Endothelial cell (in vitro differentiated cells): ENCODE data around the gene ZFYVE9. TPM values are rescaled to one million over a fixed set of nuclear protein-coding genes. Genes with fewer than 3 reads are reported as not detected.
A peak's percentile ranks its signal among the peaks of the same experiment; 100 is the strongest.
"Not testable (repeated sequence)": the region's sequence is repeated elsewhere in the genome, so short reads cannot be mapped to it uniquely, and the experiment has no call there.

Experiments
- DNase-seq: peaks from one replicate; pipeline ENCODE4 v3.0.0; 2021; ENCODE audit warnings: low spot score
- H3K27ac Mint-ChIP-seq: one replicate; pipeline ENCODE4 v1.8.0; 2021; ENCODE audit warnings: mixed read lengths, inconsistent platforms; ENCODE audit not compliant: unreplicated experiment
- H3K27me3 Mint-ChIP-seq: one replicate; pipeline ENCODE4 v1.8.0; 2021; ENCODE audit warnings: mild to moderate bottlenecking, moderate library complexity, mixed read lengths, inconsistent platforms; ENCODE audit not compliant: unreplicated experiment
- H3K36me3 Mint-ChIP-seq: one replicate; pipeline ENCODE4 v1.8.0; 2021; ENCODE audit warnings: mild to moderate bottlenecking, low read depth, mixed read lengths, inconsistent platforms; ENCODE audit not compliant: unreplicated experiment
- H3K4me1 Mint-ChIP-seq: one replicate; pipeline ENCODE4 v1.8.0; 2021; ENCODE audit warnings: mild to moderate bottlenecking, mixed read lengths, inconsistent platforms; ENCODE audit not compliant: unreplicated experiment
- H3K4me3 Mint-ChIP-seq: one replicate; pipeline ENCODE4 v1.8.0; 2021; ENCODE audit warnings: mild to moderate bottlenecking, mixed read lengths, inconsistent platforms; ENCODE audit not compliant: unreplicated experiment
- H3K9me3 Mint-ChIP-seq: one replicate; pipeline ENCODE4 v1.8.0; 2021; ENCODE audit warnings: mixed read lengths, inconsistent platforms; ENCODE audit not compliant: unreplicated experiment
- long read RNA-seq: library from polyadenylated mRNA; unstranded; transcript quantifications from one replicate; pipeline ENCODE4 v2.0.0, GENCODE V29; 2020; ENCODE audit not compliant: unreplicated experiment
- total RNA-seq: library from RNA; stranded (reverse); fragmentation: NEBNext Ultra II Directional; extraction: Animal tissue kit (Norgen Biotek cat#: 25700); gene quantifications from one replicate; pipeline ENCODE4 v1.2.1, GENCODE V29; 2021; ENCODE audit not compliant: unreplicated experiment
- TF ChIP-seq, protein P1 (sequence below): fragments of 200-600 bp; sonication (generic); IDR thresholded peaks from one replicate; pipeline ENCODE4 v1.5.0; 2021; ENCODE audit warnings: antibody characterized with exemption; ENCODE audit not compliant: unreplicated experiment

ZFYVE9 gene, protein sequence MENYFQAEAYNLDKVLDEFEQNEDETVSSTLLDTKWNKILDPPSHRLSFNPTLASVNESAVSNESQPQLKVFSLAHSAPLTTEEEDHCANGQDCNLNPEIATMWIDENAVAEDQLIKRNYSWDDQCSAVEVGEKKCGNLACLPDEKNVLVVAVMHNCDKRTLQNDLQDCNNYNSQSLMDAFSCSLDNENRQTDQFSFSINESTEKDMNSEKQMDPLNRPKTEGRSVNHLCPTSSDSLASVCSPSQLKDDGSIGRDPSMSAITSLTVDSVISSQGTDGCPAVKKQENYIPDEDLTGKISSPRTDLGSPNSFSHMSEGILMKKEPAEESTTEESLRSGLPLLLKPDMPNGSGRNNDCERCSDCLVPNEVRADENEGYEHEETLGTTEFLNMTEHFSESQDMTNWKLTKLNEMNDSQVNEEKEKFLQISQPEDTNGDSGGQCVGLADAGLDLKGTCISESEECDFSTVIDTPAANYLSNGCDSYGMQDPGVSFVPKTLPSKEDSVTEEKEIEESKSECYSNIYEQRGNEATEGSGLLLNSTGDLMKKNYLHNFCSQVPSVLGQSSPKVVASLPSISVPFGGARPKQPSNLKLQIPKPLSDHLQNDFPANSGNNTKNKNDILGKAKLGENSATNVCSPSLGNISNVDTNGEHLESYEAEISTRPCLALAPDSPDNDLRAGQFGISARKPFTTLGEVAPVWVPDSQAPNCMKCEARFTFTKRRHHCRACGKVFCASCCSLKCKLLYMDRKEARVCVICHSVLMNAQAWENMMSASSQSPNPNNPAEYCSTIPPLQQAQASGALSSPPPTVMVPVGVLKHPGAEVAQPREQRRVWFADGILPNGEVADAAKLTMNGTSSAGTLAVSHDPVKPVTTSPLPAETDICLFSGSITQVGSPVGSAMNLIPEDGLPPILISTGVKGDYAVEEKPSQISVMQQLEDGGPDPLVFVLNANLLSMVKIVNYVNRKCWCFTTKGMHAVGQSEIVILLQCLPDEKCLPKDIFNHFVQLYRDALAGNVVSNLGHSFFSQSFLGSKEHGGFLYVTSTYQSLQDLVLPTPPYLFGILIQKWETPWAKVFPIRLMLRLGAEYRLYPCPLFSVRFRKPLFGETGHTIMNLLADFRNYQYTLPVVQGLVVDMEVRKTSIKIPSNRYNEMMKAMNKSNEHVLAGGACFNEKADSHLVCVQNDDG (N-terminal part only)
- 19.5 TPM for total RNA-seq
- long read RNA-seq, partial matches to known transcripts: 2 of 2 reads
- long read RNA-seq, other reads (novel, unspliced or antisense): 0 of 2 reads

DNA sequence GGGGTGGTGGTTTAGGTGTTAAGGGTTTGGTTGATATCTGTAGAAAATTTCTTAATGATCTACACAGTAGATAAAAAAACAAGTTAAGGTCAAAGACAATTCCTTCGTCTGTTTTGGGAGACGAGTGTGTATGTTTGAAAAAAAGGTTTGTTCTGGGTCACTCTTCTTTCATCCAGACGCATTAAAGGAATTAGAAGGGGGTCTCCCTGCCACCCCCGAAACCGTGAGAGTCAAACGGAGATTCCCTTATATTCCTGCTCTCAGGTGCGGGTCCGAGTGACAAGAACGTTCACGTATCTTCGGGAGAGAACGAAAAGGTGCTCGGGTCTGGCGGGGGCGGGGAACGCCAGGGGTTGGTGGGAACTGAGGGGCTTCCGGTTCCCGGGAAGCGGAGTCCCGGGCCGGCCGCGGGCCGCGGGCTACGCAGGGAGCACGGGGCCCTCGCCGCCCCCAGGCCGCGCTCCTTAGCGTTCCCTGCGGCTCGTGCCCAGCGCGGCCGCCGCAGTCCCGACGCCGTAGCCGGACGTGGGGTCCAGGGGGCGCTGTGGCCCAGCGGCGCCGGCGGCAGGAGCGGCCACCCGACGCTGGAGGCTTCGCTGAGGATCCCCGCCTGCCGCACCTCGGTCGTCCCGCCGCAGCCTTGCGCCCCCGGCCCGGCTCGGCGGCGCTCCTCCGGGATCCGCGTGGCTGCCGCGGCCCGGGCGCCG lies at the start of gene ZFYVE9:
Gene ZFYVE9, plus strand, starts transcription at position 577 of the 707 bp plus-strand sequence. CDS start 91,118 bp downstream, outside the sequence.
- Mint-ChIP-seq H3K27ac (peak within 1 kb of the TSS; percentile 85), H3K27me3 (peaks cover 8% of the 10 kb centered on the region), H3K9me3 (no peaks in the 10 kb centered on the region), H3K36me3 (no peaks in the 10 kb centered on the region), H3K4me3 (peak within 1 kb of the TSS; percentile 94), H3K4me1 (peaks cover 9% of the 10 kb centered on the region)
- DNase-seq: peak; percentile 91
- TF ChIP-seq, protein P1, sequence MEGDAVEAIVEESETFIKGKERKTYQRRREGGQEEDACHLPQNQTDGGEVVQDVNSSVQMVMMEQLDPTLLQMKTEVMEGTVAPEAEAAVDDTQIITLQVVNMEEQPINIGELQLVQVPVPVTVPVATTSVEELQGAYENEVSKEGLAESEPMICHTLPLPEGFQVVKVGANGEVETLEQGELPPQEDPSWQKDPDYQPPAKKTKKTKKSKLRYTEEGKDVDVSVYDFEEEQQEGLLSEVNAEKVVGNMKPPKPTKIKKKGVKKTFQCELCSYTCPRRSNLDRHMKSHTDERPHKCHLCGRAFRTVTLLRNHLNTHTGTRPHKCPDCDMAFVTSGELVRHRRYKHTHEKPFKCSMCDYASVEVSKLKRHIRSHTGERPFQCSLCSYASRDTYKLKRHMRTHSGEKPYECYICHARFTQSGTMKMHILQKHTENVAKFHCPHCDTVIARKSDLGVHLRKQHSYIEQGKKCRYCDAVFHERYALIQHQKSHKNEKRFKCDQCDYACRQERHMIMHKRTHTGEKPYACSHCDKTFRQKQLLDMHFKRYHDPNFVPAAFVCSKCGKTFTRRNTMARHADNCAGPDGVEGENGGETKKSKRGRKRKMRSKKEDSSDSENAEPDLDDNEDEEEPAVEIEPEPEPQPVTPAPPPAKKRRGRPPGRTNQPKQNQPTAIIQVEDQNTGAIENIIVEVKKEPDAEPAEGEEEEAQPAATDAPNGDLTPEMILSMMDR: peak; percentile 86

DNA sequence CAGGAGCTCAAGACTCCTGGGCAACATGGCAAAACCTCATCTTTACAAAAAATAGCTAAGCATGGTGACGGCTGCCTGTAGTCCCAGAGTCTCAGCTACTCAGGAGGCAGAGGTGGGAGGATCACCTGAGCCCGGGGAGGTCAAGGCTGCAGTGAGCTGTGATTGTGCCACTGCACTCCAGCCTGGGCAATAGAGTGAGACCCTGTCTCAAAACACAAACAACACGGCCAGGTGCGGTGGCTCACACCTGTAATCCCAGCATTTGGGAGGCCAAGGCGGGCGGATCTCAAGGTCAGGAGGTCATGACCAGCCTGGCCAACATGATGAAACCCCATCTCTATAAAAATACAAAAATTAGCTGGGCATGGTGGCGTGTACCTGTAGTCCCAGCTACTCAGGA lies 47.6 kb upstream of the ZFYVE9 start:
- H3K4me3 Mint-ChIP-seq, H3K9me3 Mint-ChIP-seq, H3K4me1 Mint-ChIP-seq, H3K27ac Mint-ChIP-seq, H3K27me3 Mint-ChIP-seq, DNase-seq: not testable (repeated sequence)
- peaks cover 14% of the 10 kb centered on the region for H3K36me3 Mint-ChIP-seq

DNA sequence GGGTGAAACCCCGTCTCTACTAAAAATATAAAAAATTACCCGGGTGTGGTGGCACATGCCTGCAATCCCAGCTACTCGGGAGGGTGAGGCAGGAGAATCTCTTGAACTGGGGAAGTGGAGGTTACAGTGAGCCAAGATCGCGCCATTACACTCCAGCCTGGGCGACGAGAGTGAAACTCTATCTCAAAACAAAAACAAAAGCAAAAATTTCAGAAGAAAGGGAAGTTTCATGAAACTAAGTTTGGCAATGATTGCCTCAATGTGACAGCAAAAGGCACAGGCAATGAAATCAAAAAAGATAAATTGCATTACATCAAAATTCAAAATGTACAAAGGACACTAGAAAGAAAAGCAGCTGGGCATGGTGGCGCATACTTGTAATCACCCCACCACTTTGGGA lies 45.7 kb upstream of the ZFYVE9 start:
- H3K4me1 Mint-ChIP-seq: no peaks in the 10 kb centered on the region
- H3K36me3 Mint-ChIP-seq: peaks cover 4% of the 10 kb centered on the region
- TF ChIP-seq, protein P1: no peak
- no peak overlapping the region for H3K27ac Mint-ChIP-seq
- H3K4me3 Mint-ChIP-seq: no peak overlapping the region
- H3K27me3 Mint-ChIP-seq: peaks cover 2% of the 10 kb centered on the region
- no peak for DNase-seq
- no peaks in the 10 kb centered on the region for H3K9me3 Mint-ChIP-seq

DNA sequence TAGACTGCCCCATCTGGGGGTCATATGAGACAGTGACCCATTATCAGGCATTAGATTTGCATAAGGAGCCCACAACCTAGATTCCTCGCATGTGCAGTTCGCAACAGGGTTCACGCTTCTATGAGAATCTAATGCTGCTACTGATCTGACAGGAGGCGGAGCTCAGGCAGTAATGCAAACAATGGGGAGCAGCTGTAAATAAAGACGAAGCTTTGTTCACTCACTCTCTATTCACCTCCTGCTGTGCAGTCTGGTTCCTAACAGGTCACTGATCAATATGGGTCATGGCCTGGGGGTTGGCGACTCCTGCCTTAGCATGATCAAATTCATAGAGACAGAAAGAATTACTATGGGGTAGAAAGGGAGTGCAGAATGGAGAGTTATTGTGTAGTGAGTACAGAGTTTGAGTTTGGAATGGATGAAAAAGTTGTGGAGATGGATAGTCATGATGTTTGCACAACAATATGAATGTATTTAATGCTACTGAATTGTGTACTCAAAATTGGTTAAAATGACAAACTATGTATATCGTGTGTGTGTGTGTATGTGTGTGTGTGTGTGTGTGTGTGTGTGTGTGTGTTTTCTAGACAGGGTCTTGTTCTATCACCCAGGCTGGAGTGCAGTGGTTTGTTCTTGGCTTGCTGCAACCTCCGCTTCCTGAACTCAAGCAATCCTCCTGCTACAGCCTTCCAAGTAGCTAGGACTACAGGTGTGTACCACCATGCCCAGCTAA lies 43.6 kb upstream of the ZFYVE9 start:
- no peaks in the 10 kb centered on the region for H3K36me3 Mint-ChIP-seq
- DNase-seq: no peak
- H3K4me3 Mint-ChIP-seq: no peak overlapping the region
- H3K27me3 Mint-ChIP-seq: no peaks in the 10 kb centered on the region
- H3K9me3 Mint-ChIP-seq: no peaks in the 10 kb centered on the region
- no peaks in the 10 kb centered on the region for H3K4me1 Mint-ChIP-seq
- TF ChIP-seq, protein P1: no peak
- H3K27ac Mint-ChIP-seq: no peak overlapping the region
